ENCODE data around the gene PFKFB2.

DNA sequence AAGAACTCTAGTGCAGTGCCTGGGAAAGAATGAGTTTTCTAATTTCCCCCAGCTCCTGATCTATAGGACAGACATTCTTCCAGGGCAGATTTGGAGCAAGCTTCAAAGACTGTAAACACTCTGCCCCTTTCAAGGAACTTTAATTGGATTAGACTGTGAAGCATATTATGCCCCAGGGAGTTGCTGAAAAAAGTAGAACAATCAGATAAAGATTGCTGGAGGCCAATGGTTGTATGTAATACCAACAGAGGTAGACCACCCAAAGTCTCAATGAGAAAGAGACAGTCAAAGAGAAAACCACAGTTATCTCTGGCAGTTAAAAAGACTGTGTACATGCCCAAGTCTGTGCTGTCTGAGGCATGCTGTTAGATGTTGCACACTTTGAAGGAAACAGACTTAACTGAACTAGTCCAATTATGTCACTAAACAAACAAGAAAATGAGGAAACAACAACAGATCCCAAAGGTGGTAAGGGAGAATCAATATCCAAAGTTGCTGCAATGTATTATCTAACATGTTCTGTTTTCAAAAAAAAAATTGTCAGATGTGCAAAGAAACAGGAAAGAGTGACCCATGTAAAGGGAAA, 75.4 kb downstream of the PFKFB2 start:
- TF ChIP-seq, protein P1, sequence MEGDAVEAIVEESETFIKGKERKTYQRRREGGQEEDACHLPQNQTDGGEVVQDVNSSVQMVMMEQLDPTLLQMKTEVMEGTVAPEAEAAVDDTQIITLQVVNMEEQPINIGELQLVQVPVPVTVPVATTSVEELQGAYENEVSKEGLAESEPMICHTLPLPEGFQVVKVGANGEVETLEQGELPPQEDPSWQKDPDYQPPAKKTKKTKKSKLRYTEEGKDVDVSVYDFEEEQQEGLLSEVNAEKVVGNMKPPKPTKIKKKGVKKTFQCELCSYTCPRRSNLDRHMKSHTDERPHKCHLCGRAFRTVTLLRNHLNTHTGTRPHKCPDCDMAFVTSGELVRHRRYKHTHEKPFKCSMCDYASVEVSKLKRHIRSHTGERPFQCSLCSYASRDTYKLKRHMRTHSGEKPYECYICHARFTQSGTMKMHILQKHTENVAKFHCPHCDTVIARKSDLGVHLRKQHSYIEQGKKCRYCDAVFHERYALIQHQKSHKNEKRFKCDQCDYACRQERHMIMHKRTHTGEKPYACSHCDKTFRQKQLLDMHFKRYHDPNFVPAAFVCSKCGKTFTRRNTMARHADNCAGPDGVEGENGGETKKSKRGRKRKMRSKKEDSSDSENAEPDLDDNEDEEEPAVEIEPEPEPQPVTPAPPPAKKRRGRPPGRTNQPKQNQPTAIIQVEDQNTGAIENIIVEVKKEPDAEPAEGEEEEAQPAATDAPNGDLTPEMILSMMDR (conservative IDR thresholded peaks at IDR 0.05): no peak
- no peak for TF ChIP-seq ZFX (IDR thresholded peaks at IDR 0.05)

Data from C4-2B (cell line).